CD4-positive, CD25-positive, alpha-beta regulatory T cell (primary cell): ENCODE data around the gene FAM221A. TPM values are rescaled to one million over a fixed set of nuclear protein-coding genes. Genes with fewer than 3 reads are reported as not detected.
"Not testable (repeated sequence)": the region's sequence is repeated elsewhere in the genome, so short reads cannot be mapped to it uniquely, and the experiment has no call there.

ENCODE experiments used
- ATAC-seq, 2 donors: fragments of 150-1000 bp; cut with Tn5 transposase; one replicate each; pipeline ENCODE4 v1.10.0; 2021; ENCODE audit warnings: low read depth in 2 of 2, moderate number of reproducible peaks in 2 of 2, moderate library complexity in 1 of 2
- DNase-seq, 3 donors: peaks; one replicate each; pipeline versions ENCODE4 v3.0.0 to v3.0.0-alpha.2; 2012 to 2022; ENCODE audit warnings: mixed read lengths in 1 of 3
- H3K27ac ChIP-seq: one replicate; pipeline ENCODE4 v1.7.0; 2013; ENCODE audit warnings: mild to moderate bottlenecking, low read length; ENCODE audit not compliant: insufficient read depth, poor library complexity, severe bottlenecking
- H3K27me3 ChIP-seq: one replicate; pipeline ENCODE4 v1.7.0; 2013; ENCODE audit warnings: low read length; ENCODE audit not compliant: control insufficient read depth, insufficient read depth
- H3K36me3 ChIP-seq: one replicate; pipeline ENCODE4 v1.7.0; 2013; ENCODE audit warnings: mild to moderate bottlenecking, low read length, moderate library complexity; ENCODE audit not compliant: control insufficient read depth, insufficient read depth
- H3K4me1 ChIP-seq: 2 replicates; pipeline ENCODE4 v1.7.0; 2013; ENCODE audit warnings: mild to moderate bottlenecking, low read length; ENCODE audit not compliant: insufficient read depth, control insufficient read depth, poor library complexity, severe bottlenecking
- H3K4me3 ChIP-seq: one replicate; pipeline ENCODE4 v1.7.0; 2013; ENCODE audit warnings: low read depth, mild to moderate bottlenecking, low read length, moderate library complexity
- H3K9me3 ChIP-seq, 2 experiments: 1 replicate in 1 of 2; 2 replicates in 1 of 2; pipeline ENCODE4 v1.7.0; 2013; ENCODE audit warnings: low read length in 2 of 2, mild to moderate bottlenecking in 1 of 2, moderate library complexity in 1 of 2; ENCODE audit not compliant: control insufficient read depth in 2 of 2
- H3K27ac Mint-ChIP-seq, 3 donors: one replicate each; pipeline ENCODE4 v1.8.0; 2020 to 2022; ENCODE audit warnings: mild to moderate bottlenecking in 3 of 3, mixed read lengths in 3 of 3, moderate library complexity in 2 of 3
- H3K27me3 Mint-ChIP-seq: one replicate; pipeline ENCODE4 v1.8.0; 2022; ENCODE audit warnings: mild to moderate bottlenecking, mixed read lengths
- H3K36me3 Mint-ChIP-seq: one replicate; pipeline ENCODE4 v1.8.0; 2020; ENCODE audit warnings: mixed read lengths
- H3K4me1 Mint-ChIP-seq, 4 donors: one replicate each; pipeline ENCODE4 v1.8.0; 2020 to 2022; ENCODE audit warnings: mixed read lengths in 4 of 4, mild to moderate bottlenecking in 1 of 4
- H3K4me3 Mint-ChIP-seq, 4 donors: one replicate each; pipeline ENCODE4 v1.8.0; 2020 to 2022; ENCODE audit warnings: mild to moderate bottlenecking in 4 of 4, mixed read lengths in 4 of 4, moderate library complexity in 3 of 4
- H3K9me3 Mint-ChIP-seq, 7 donors: one replicate each; pipeline ENCODE4 v1.8.0; 2020 to 2022; ENCODE audit warnings: mixed read lengths in 7 of 7, mild to moderate bottlenecking in 3 of 7, moderate library complexity in 2 of 7
- polyA plus RNA-seq, 4 donors: library from polyadenylated mRNA; unstranded; fragments of 300-500 nt; fragmentation: Illumina TruSeq; gene quantifications; one replicate each; pipeline ENCODE4 v1.2.3, GENCODE V29; 2021
- total RNA-seq: library from RNA; stranded (reverse); gene quantifications from one replicate; pipeline ENCODE4 v1.2.3, GENCODE V29; 2022

Gene FAM221A
- total and polyA plus RNA-seq, 5 donors from 2014 or later = 3.1 to 9.0 (median 4.8) TPM

- Mint-ChIP-seq H3K27ac (peak overlapping the region in 1 of 3 donors; percentile 5), H3K9me3 (no peaks in the 10 kb centered on the region), H3K27me3 (peaks cover 4% of the 10 kb centered on the region), H3K4me3 (no peak overlapping the region), H3K36me3 (no peaks in the 10 kb centered on the region), H3K4me1 (no peaks in the 10 kb centered on the region)
- no peaks in the 10 kb centered on the region for H3K36me3 ChIP-seq
- H3K9me3 ChIP-seq = no peaks in the 10 kb centered on the region
- no peaks in the 10 kb centered on the region for H3K27me3 ChIP-seq
- no peaks in the 10 kb centered on the region for H3K4me1 ChIP-seq
- no peak overlapping the region for H3K4me3 ChIP-seq
- ATAC-seq = no peak
- DNase-seq = no peak
- H3K27ac ChIP-seq = no peak overlapping the region
Observed at GRCh38 chr7:23717788-23718187, 37.8 kb downstream of the FAM221A start.

- H3K36me3 ChIP-seq = no peaks in the 10 kb centered on the region
- ATAC-seq = no peak
- H3K4me3 ChIP-seq = no peak overlapping the region
- Mint-ChIP-seq H3K27ac (no peak overlapping the region), H3K27me3 (peaks cover 4% of the 10 kb centered on the region), H3K9me3 (no peaks in the 10 kb centered on the region), H3K4me3 (no peak overlapping the region), H3K36me3 (no peaks in the 10 kb centered on the region), H3K4me1 (no peaks in the 10 kb centered on the region)
- no peaks in the 10 kb centered on the region for H3K9me3 ChIP-seq
- H3K4me1 ChIP-seq = no peaks in the 10 kb centered on the region
- H3K27me3 ChIP-seq = no peaks in the 10 kb centered on the region
- H3K27ac ChIP-seq = no peak overlapping the region
- DNase-seq = no peak
Observed at GRCh38 chr7:23721456-23721855, 41.5 kb downstream of the FAM221A start.

GRCh38 chr7:23722587-23723216, 42.7 kb downstream of the FAM221A start:
- not testable (repeated sequence) for DNase-seq, H3K4me3 ChIP-seq, H3K4me3 Mint-ChIP-seq, ATAC-seq, H3K27ac ChIP-seq, H3K27me3 ChIP-seq, H3K27me3 Mint-ChIP-seq, H3K4me1 Mint-ChIP-seq, H3K9me3 Mint-ChIP-seq, H3K27ac Mint-ChIP-seq, H3K4me1 ChIP-seq, H3K36me3 ChIP-seq, H3K36me3 Mint-ChIP-seq, H3K9me3 ChIP-seq

GRCh38 chr7:23724113-23724512, 44.1 kb downstream of the FAM221A start:
- not testable (repeated sequence) for H3K4me3 Mint-ChIP-seq, H3K27ac ChIP-seq, ATAC-seq, H3K27me3 Mint-ChIP-seq, H3K4me1 ChIP-seq, H3K36me3 Mint-ChIP-seq, H3K9me3 ChIP-seq, H3K36me3 ChIP-seq, H3K27ac Mint-ChIP-seq, H3K9me3 Mint-ChIP-seq, H3K4me1 Mint-ChIP-seq, H3K4me3 ChIP-seq, DNase-seq, H3K27me3 ChIP-seq

GRCh38 chr7:23742051-23742450, 62.1 kb downstream of the FAM221A start:
- DNase-seq (no peak), ATAC-seq (no peak)
- Mint-ChIP-seq H3K27ac (no peak overlapping the region), H3K4me3 (no peak overlapping the region), H3K36me3 (no peaks in the 10 kb centered on the region), H3K27me3 (peaks cover 16% of the 10 kb centered on the region), H3K9me3 (peaks cover 0 to 31% (median 8%) of the 10 kb centered on the region in 7 donors), H3K4me1 (no peaks in the 10 kb centered on the region)
- H3K9me3 ChIP-seq = peaks cover 7 to 23% of the 10 kb centered on the region in 2 experiments
- no peaks in the 10 kb centered on the region for H3K36me3 ChIP-seq
- no peak overlapping the region for H3K27ac ChIP-seq
- no peak overlapping the region for H3K4me3 ChIP-seq
- no peaks in the 10 kb centered on the region for H3K4me1 ChIP-seq
- H3K27me3 ChIP-seq = no peaks in the 10 kb centered on the region

GRCh38 chr7:23743226-23743625, 63.2 kb downstream of the FAM221A start:
- no peak overlapping the region for H3K4me3 ChIP-seq
- H3K4me1 Mint-ChIP-seq = no peaks in the 10 kb centered on the region
- DNase-seq = no peak
- H3K9me3 ChIP-seq = peaks cover 7 to 23% of the 10 kb centered on the region in 2 experiments
- no peak for ATAC-seq
- no peak overlapping the region for H3K4me3 Mint-ChIP-seq
- no peaks in the 10 kb centered on the region for H3K27me3 ChIP-seq
- H3K27ac Mint-ChIP-seq = no peak overlapping the region
- no peaks in the 10 kb centered on the region for H3K4me1 ChIP-seq
- H3K36me3 ChIP-seq = no peaks in the 10 kb centered on the region
- H3K9me3 Mint-ChIP-seq = peaks cover 0 to 31% (median 8%) of the 10 kb centered on the region in 7 donors
- H3K27ac ChIP-seq = no peak overlapping the region
- peaks cover 6% of the 10 kb centered on the region for H3K36me3 Mint-ChIP-seq
- H3K27me3 Mint-ChIP-seq = peaks cover 16% of the 10 kb centered on the region

GRCh38 chr7:23746629-23747028, 66.6 kb downstream of the FAM221A start:
- H3K9me3 Mint-ChIP-seq = peaks cover 0 to 31% (median 9%) of the 10 kb centered on the region in 7 donors

GRCh38 chr7:23751852-23752251, 71.9 kb downstream of the FAM221A start:
- Mint-ChIP-seq H3K36me3 (peaks cover 22% of the 10 kb centered on the region), H3K9me3 (peaks cover 0 to 9% (median 1%) of the 10 kb centered on the region in 7 donors), H3K27me3 (no peaks in the 10 kb centered on the region), H3K27ac (no peak overlapping the region), H3K4me1 (peaks cover 0 to 7% (median 0%) of the 10 kb centered on the region in 4 donors), H3K4me3 (no peak overlapping the region)
- H3K36me3 ChIP-seq = no peaks in the 10 kb centered on the region
- no peaks in the 10 kb centered on the region for H3K4me1 ChIP-seq
- no peak overlapping the region for H3K27ac ChIP-seq
- H3K27me3 ChIP-seq = no peaks in the 10 kb centered on the region
- DNase-seq = no peak
- H3K4me3 ChIP-seq = no peak overlapping the region
- H3K9me3 ChIP-seq = no peaks in the 10 kb centered on the region
- no peak for ATAC-seq

More at GRCh38 chr7:23746629-23747028, 66.6 kb downstream of the FAM221A start:
- Histone ChIP-seq H3K9me3 (peaks cover 7 to 23% of the 10 kb centered on the region in 2 experiments), H3K4me3 (no peak overlapping the region), H3K27me3 (no peaks in the 10 kb centered on the region), H3K4me1 (no peaks in the 10 kb centered on the region), H3K27ac (no peak overlapping the region), H3K36me3 (no peaks in the 10 kb centered on the region)
- Mint-ChIP-seq H3K4me1 (no peaks in the 10 kb centered on the region), H3K4me3 (no peak overlapping the region), H3K27ac (no peak overlapping the region), H3K36me3 (peaks cover 9% of the 10 kb centered on the region), H3K27me3 (peaks cover 9% of the 10 kb centered on the region)
- no peak for ATAC-seq
- DNase-seq = no peak
